SK-N-MC (cell line): ENCODE results near the gene PLEKHG2.

Experiments
- DNase-seq: peaks from one replicate; pipeline ENCODE4 v3.0.0-alpha.2; 2011; ENCODE audit warnings: low read depth, low spot score
- H3K27ac ChIP-seq: fragments of 200-600 bp; sonication (generic); 2 replicates; pipeline ENCODE4 v1.5.1; 2016; ENCODE audit warnings: mixed run types
- H3K36me3 ChIP-seq: fragments of 200-600 bp; sonication (generic); 2 replicates; pipeline ENCODE4 v1.6.1; 2017; ENCODE audit warnings: antibody characterized with exemption, low read length, mixed read lengths; ENCODE audit not compliant: insufficient read depth
- H3K4me3 ChIP-seq: fragments of 200-600 bp; sonication (generic); 2 replicates; pipeline ENCODE4 v1.5.1; 2016
- H3K9ac ChIP-seq: fragments of 200-600 bp; sonication (generic); 2 replicates; pipeline ENCODE4 v1.8.0; 2017; ENCODE audit warnings: mixed run types, mixed read lengths; ENCODE audit not compliant: insufficient read length
- H3K9me3 ChIP-seq: fragments of 200-600 bp; sonication (generic); 2 replicates; pipeline ENCODE4 v1.6.1; 2017; ENCODE audit warnings: low read depth, mild to moderate bottlenecking, antibody characterized with exemption, low read length, moderate library complexity, mixed read lengths
- EZH2 ChIP-seq: fragments of 200-600 bp; sonication (generic); IDR thresholded peaks from one replicate; pipeline ENCODE4 v1.6.1; 2017; ENCODE audit warnings: antibody characterized with exemption
- FOXP2 ChIP-seq: optimal IDR thresholded peaks from 2 replicates; pipeline ENCODE3; 2011; ENCODE audit warnings: mild to moderate bottlenecking, moderate library complexity; ENCODE audit not compliant: insufficient read depth; ENCODE audit errors: extremely low read length, control extremely low read depth
- POLR2AphosphoS5 ChIP-seq: IDR thresholded peaks from 2 replicates; pipeline ENCODE4 v1.6.1; 2012; ENCODE audit warnings: mild to moderate bottlenecking, low read depth, low read length, borderline replicate concordance

Gene PLEKHG2

DNA sequence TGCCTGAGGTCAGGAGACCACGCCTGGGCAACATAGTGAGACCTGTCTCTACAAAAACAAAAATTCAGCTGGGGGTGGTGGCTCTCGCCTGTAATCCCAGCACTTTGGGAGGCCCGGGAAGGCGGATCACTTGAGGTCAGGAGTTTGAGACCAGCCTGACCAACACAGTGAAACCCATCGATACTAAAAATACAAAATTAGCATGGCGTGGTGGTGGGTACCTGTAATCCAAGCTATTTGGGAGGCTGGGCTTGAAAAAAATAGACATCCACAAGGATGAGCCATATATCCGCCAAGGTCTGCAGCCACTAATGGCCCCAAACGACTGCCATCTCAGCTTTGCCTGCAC lies 20.2 kb downstream of the PLEKHG2 start:
- Histone ChIP-seq H3K36me3 (peaks cover 36% of the 10 kb centered on the region), H3K9ac (no peak overlapping the region), H3K27ac (no peak overlapping the region), H3K4me3 (no peak overlapping the region), H3K9me3 (no peaks in the 10 kb centered on the region)
- no peak for DNase-seq
- no peak for TF ChIP-seq POLR2AphosphoS5
- TF ChIP-seq FOXP2, result no peak
- no peak for TF ChIP-seq EZH2

DNA sequence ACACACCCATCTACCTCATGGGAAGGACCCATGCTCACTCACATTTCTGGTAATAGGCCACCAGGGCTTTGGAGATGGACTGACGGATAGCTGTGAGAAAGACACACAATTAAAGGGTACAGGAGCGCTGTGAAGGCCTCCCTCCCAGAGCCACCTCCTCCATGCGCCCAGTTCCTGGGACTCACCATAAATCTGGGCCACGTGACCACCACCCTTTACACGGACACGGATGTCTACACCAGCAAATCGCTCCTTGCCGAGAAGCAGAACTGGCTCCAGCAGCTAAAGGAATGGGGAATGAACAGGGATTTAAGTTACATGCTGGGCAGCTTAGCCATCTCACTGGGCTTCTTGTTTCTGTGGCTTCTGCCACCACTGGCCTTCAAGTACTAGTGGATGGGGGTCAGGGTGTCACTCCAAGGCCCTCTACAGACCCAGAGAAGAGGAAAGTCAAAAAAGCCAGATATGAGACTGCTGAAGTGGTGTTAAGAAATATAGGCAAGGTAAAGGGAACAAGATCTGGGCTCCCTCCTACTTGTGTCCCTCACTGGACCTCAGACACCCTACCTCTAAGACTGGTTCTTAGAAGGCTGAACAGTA lies 21.1 kb downstream of the PLEKHG2 start:
- peak overlapping the region; percentile 98 for H3K9ac ChIP-seq
- peak overlapping the region; percentile 58 for H3K27ac ChIP-seq
- DNase-seq, result no peak

DNA sequence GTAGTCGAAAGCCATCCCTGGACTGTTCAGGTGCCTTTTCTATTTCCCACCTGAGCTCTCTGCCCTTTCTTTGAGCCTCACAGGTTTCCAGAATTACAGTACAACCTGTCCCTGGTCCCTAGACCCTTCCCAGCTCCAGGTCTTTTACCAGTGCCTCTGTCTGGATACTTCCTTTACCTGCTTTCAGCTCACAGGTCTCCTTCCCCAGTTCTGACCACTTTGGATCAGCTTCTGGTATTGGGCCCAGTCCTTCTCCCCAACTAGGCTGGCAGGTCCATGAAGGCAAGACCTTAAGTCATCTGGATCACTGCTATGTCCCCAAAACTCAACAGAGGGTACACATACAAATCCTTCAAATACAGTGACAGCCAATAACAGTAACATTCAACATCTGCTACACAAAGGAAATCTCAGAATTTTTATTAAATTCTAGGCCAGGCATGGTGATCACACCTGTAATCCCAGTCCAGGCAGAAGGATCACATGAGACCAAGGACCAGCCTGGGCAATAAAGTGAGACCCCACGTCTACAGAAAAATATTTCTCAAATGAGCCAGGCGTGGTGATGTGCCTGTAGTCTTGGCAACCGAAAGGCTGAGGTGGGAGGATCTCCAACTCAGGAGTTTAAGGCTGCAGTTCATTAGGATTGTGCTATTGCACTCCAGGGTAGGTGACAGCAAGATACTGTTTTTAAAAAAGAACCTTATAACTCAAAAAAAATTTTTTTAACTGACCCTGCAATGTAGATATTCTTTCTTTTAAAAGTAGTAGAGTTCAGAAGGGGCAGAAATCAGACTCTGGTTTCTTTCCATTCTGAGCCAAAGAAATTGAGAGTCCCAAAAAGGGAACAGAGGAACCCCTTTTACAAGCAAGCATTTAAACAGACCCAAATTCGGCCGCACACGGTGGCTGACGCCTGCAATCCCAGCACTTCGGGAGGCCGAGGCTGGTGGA lies 21.9 kb downstream of the PLEKHG2 start:
- Histone ChIP-seq H3K27ac (peak overlapping the region; percentile 58), H3K4me3 (peak overlapping the region; percentile 85), H3K9ac (peak overlapping the region; percentile 98), H3K9me3 (no peaks in the 10 kb centered on the region), H3K36me3 (peaks cover 36% of the 10 kb centered on the region)
- TF ChIP-seq FOXP2 (no peak), EZH2 (no peak), POLR2AphosphoS5 (no peak)
- DNase-seq, result no peak

More for the DNA sequence above, 21.1 kb downstream of the PLEKHG2 start:
- Histone ChIP-seq H3K36me3 (peaks cover 36% of the 10 kb centered on the region), H3K4me3 (peak overlapping the region; percentile 85), H3K9me3 (no peaks in the 10 kb centered on the region)
- TF ChIP-seq POLR2AphosphoS5 (peak; percentile 23; the same call in 1 of the 2 replicates), FOXP2 (no peak)

- TF ChIP-seq POLR2AphosphoS5 (peak; percentile 100), FOXP2 (peak; percentile 80), EZH2 (no peak)
- H3K4me3 ChIP-seq, result peak within 1 kb of the TSS; percentile 85
- H3K9ac ChIP-seq, result peak within 1 kb of the TSS; percentile 100
- peak within 1 kb of the TSS; percentile 95 for H3K27ac ChIP-seq
- peak; percentile 66 for DNase-seq
- no peaks in the 10 kb centered on the region for H3K9me3 ChIP-seq
- peaks cover 36% of the 10 kb centered on the region for H3K36me3 ChIP-seq
Measured at GRCh38 chr19:39435499-39436349, 23.3 kb downstream of the PLEKHG2 start, which contains the start of gene RPS16. Gene RPS16, minus strand, starts transcription at chr19:39435949. Its CDS starts 54 bp downstream, at chr19:39435895.

DNA sequence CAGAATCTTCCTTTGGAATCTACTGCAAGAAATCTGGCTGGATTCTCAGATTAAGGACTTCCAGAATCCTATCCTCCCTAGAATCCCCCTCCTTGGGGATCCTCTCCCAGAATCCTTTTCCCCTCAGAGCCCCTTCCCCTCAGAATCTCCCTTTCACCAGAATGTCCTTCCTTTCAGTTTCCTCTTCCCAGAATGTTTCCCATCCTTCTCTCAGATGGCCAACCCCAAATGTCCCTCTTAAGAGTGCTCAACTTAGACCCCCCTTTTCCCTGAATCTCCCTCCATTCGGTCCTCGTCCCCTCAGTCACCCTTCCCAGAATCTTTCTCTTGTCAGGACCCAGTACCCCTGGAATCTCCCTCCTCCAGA lies 23.9 kb downstream of the PLEKHG2 start:
- peak overlapping the region; percentile 100 for H3K9ac ChIP-seq
- peak overlapping the region; percentile 95 for H3K27ac ChIP-seq
- peaks cover 36% of the 10 kb centered on the region for H3K36me3 ChIP-seq
- TF ChIP-seq POLR2AphosphoS5, result no peak
- DNase-seq, result no peak
- H3K9me3 ChIP-seq, result no peaks in the 10 kb centered on the region
- peak overlapping the region; percentile 85 for H3K4me3 ChIP-seq

DNA sequence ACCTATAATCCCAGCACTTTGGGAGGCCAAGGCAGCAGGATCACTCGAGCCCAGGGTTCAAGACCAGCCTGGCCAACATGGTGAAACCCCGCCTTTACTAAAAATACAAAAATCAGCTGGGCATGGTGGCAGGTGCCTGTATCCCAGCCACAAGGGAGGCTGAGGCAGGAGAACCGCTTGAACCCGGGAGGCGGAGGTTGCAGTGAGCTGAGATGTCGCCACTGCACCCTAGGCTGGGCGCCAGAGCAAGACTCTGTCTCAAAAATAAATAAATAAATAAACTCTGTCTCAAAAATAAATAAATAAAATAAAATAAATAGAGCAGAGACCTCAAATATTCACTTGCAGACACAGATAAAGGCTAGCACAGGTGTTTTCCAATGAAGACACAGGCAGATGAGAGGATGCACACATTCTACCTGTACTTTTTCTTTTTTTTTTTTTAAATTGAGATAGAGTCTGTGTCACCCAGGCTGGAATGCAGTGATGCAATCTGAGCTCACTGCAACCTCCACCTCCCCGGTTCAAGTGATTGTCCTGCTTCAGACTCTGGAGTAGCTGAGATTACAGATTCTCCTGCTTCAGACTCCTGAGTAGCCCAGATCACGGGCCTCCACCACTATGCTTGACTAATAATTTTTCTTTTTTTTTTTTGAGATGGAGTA lies 25.9 kb downstream of the PLEKHG2 start:
- TF ChIP-seq POLR2AphosphoS5, result no peak
- TF ChIP-seq FOXP2, result no peak
- TF ChIP-seq EZH2, result no peak
- no peak overlapping the region for H3K4me3 ChIP-seq
- H3K27ac ChIP-seq, result no peak overlapping the region
- H3K36me3 ChIP-seq, result peaks cover 20% of the 10 kb centered on the region
- no peak for DNase-seq
- H3K9ac ChIP-seq, result no peak overlapping the region
- H3K9me3 ChIP-seq, result no peaks in the 10 kb centered on the region

GRCh38 chr19:39444598-39445195 lies 32.2 kb downstream of the PLEKHG2 start:
- TF ChIP-seq EZH2 (no peak), FOXP2 (no peak), POLR2AphosphoS5 (no peak)
- H3K9me3 ChIP-seq, result no peaks in the 10 kb centered on the region
- peak overlapping the region; percentile 89 for H3K27ac ChIP-seq
- H3K4me3 ChIP-seq, result peak overlapping the region; percentile 95
- H3K9ac ChIP-seq, result peak overlapping the region; percentile 97
- H3K36me3 ChIP-seq, result peaks cover 16% of the 10 kb centered on the region
- no peak for DNase-seq
